Activated CD8-positive, alpha-beta memory T cell treated with anti-CD3 and anti-CD28 coated beads for 36 hours (primary cell): ENCODE data around the gene NDUFA1. TPM values are rescaled to one million over a fixed set of nuclear protein-coding genes. Genes with fewer than 3 reads are reported as not detected.
"Not testable (repeated sequence)": the region's sequence is repeated elsewhere in the genome, so short reads cannot be mapped to it uniquely, and the experiment has no call there.

ENCODE experiments used
- CTCF ChIA-PET: fragments of 350-600 bp; sonication (Branson Sonifier 250); formaldehyde crosslinking; loops from one replicate; lab custom pipeline; 2021; ENCODE audit warnings: antibody characterized with exemption; lab: Charles Lee
- POLR2A ChIA-PET: fragments of 350-600 bp; sonication (Branson Sonifier 250); formaldehyde crosslinking; loops from one replicate; lab custom pipeline; 2021; ENCODE audit warnings: antibody characterized with exemption; lab: Charles Lee
- total RNA-seq, 2 experiments: library from RNA; stranded (reverse); gene quantifications; one replicate each; pipeline ENCODE4 v1.2.3, GENCODE V29; 2021

Gene NDUFA1
- total RNA-seq, 2 experiments from 2014 or later, result 98.2 to 104 TPM

- CTCF ChIA-PET, POLR2A ChIA-PET: not testable (repeated sequence)
Observed at GRCh38 chrX:119891961-119892692, 20.5 kb downstream of the NDUFA1 start.

GRCh38 chrX:119895843-119896326, 24.3 kb downstream of the NDUFA1 start, which contains the start of gene AKAP14:
AKAP14 (plus strand) TSS chrX:119895893; CDS start chrX:119903224, 7,331 bp downstream.
- POLR2A ChIA-PET, result no interaction called here

DNA sequence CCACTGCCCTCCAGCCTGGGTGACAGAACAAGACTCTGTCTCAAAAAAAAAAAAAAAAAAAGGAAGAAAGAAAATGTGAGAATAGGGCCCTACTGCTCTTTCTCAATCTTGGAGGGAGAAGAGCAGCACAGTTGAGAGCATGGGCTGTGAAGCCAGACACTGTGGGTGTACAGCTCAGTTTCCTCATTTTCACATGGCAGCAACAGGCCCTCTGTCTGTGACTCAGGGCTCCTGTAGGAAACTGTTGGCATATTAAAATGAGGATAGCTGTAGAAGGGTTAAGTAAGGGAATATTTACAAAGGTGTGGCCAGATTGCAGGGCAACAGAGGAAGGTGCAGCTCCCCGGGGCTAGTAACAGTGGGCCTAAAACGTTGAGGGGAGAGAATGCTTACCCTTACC, 27.5 kb downstream of the NDUFA1 start:
- ChIA-PET CTCF (interaction anchor here (0.7 kb wide), 2 partner anchors 21 to 46 kb away, joined by 3 read pairs; no protein-coding TSS in a partner anchor), POLR2A (no interaction called here)

More at GRCh38 chrX:119895843-119896326, 24.3 kb downstream of the NDUFA1 start, which contains the start of gene AKAP14:
- CTCF ChIA-PET, result no interaction called here

- CTCF ChIA-PET, result interaction anchor here (0.9 kb wide), 1 partner anchor 13 kb away, joined by 5 read pairs; no protein-coding TSS in a partner anchor
- POLR2A ChIA-PET, result no interaction called here
Observed at GRCh38 chrX:119900976-119901375, 29.3 kb downstream of the NDUFA1 start.

DNA sequence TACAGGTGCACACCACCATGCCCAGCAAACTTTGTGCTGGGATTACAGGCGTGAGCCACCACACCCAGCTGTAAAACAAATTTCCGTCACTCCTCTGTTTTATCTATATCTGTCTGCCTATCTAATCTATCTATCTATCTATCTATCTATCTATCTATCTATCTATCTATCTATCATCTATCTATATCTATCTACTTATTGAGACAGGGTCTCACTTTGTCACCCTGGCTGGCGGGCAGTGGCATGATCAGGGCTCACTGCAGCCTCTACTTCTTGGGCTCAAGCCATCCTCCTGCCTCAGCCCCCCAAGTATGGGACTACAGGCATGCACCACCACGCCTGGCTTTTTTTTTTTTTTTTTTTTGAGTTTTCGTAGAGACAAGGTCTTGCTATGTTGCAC, 44.7 kb downstream of the NDUFA1 start:
- ChIA-PET POLR2A (no interaction called here), CTCF (no interaction called here)

DNA sequence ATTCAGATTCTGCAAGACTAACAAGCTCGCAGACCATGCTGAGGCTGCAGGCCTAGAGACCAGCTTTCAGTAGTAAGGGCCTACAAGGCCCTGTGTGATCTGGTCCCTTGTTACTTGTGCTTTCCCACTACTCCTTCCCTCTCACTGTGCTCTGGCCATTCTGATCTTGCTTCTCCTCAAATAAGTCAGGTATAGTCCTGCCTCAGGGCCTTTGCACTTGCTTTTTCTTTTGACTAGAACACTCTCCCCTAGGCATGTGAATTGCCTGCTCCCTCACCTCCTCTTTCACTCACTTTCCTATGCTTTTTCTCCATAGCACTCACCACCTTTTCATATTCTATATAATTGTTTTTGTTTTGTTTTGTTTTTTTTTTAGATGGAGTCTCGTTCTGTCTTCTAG, 46.2 kb downstream of the NDUFA1 start:
- ChIA-PET POLR2A (no interaction called here), CTCF (no interaction called here)

- ChIA-PET POLR2A (no interaction called here), CTCF (interaction anchor here (0.5 kb wide), 1 partner anchor 21 kb away, joined by 3 read pairs; no protein-coding TSS in a partner anchor)
Observed at GRCh38 chrX:119919835-119920585, 48.4 kb downstream of the NDUFA1 start.

- CTCF ChIA-PET, POLR2A ChIA-PET: not testable (repeated sequence)
Observed at GRCh38 chrX:119922391-119922790, 50.8 kb downstream of the NDUFA1 start.

Other genes starting within 250 kb of the NDUFA1 start
- 100 to 1,000 TPM; 137 to 142 TPM for gene SEPTIN6, start 178.7 kb upstream of the NDUFA1 start, total RNA-seq
- gene SOWAHD, start 113.2 kb upstream of the NDUFA1 start, total RNA-seq, result under 1 TPM; 0.15 to 0.36 TPM
- 1,000 to 10,000 TPM; 2,287 to 2,309 TPM for gene RPL39, start 80.2 kb upstream of the NDUFA1 start, total RNA-seq
- 10 to 100 TPM; 19.9 to 20.0 TPM for gene UPF3B, start 18.9 kb upstream of the NDUFA1 start, total RNA-seq
- 10 to 100 TPM; 25.3 to 26.5 TPM for gene RNF113A, start 99 bp upstream of the NDUFA1 start, total RNA-seq
- gene AKAP14, start 24.1 kb downstream of the NDUFA1 start, total RNA-seq, result not detected
- gene NKAP, start 71.9 kb downstream of the NDUFA1 start, total RNA-seq, result 10 to 100 TPM in 1 of 2 experiments, 1 to 10 TPM in 1; 9.3 to 11.5 TPM
- not detected for gene RHOXF2B, start 205.9 kb downstream of the NDUFA1 start, total RNA-seq
- not detected for gene RHOXF1, start 244.1 kb downstream of the NDUFA1 start, total RNA-seq